Natural killer cell treated with Interleukin-12 subunit alpha and Interleukin-12 subunit beta and Interleukin-15 and Interleukin-18, amount 100 ng/mL, for 72 hours (primary cell): Measurements from ENCODE around the gene CCDC157. TPM values are rescaled to one million over a fixed set of nuclear protein-coding genes. Genes with fewer than 3 reads are reported as not detected.

Source experiments
- ATAC-seq, 2 donors: fragments of 150-1000 bp; cut with Tn5 transposase in 1 of 2; sonication (Bioruptor Pico), chemical (Tn5 transposase) in 1 of 2; 2 replicates each; pipeline ENCODE4 v1.10.0; 2021
- DNase-seq: peaks from one replicate; pipeline ENCODE4 v3.0.0; 2022; ENCODE audit warnings: low spot score
- H3K27ac Mint-ChIP-seq, 2 donors: 1 replicate in 1 of 2; 2 replicates in 1 of 2; pipeline ENCODE4 v1.8.0; 2022; ENCODE audit warnings: mixed read lengths in 2 of 2, mild to moderate bottlenecking in 1 of 2, moderate library complexity in 1 of 2
- H3K27me3 Mint-ChIP-seq, 2 donors: 1 replicate in 1 of 2; 2 replicates in 1 of 2; pipeline ENCODE4 v1.8.0; 2022; ENCODE audit warnings: mixed read lengths in 2 of 2
- H3K36me3 Mint-ChIP-seq: one replicate; pipeline ENCODE4 v1.8.0; 2022; ENCODE audit warnings: mixed read lengths
- H3K4me1 Mint-ChIP-seq, 2 donors: 1 replicate in 1 of 2; 2 replicates in 1 of 2; pipeline ENCODE4 v1.8.0; 2022; ENCODE audit warnings: low read depth in 2 of 2, mixed read lengths in 2 of 2, mild to moderate bottlenecking in 1 of 2
- H3K4me3 Mint-ChIP-seq: one replicate; pipeline ENCODE4 v1.8.0; 2022; ENCODE audit warnings: mixed read lengths
- H3K9me3 Mint-ChIP-seq: 2 replicates; pipeline ENCODE4 v1.8.0; 2022; ENCODE audit warnings: mixed read lengths
- total RNA-seq, 2 donors: library from RNA; stranded (reverse); gene quantifications; one replicate each; pipeline ENCODE4 v1.2.3, GENCODE V29; 2022

Gene CCDC157
- 1 to 10 TPM; 3.3 to 6.8 TPM for total RNA-seq

- H3K4me1 Mint-ChIP-seq: peaks cover 47 to 60% of the 10 kb centered on the region in 2 donors
- H3K4me3 Mint-ChIP-seq: peak within 1 kb of the TSS; percentile 89
- peaks cover 0 to 2% of the 10 kb centered on the region in 2 donors for H3K27me3 Mint-ChIP-seq
- peak; percentile 95 to 96 for ATAC-seq
- no peaks in the 10 kb centered on the region for H3K9me3 Mint-ChIP-seq
- peak within 1 kb of the TSS; percentile 89 to 95 for H3K27ac Mint-ChIP-seq
- peak; percentile 93 for DNase-seq
- peaks cover 9% of the 10 kb centered on the region for H3K36me3 Mint-ChIP-seq
Observed at GRCh38 chr22:30356449-30357235, at the start of gene CCDC157, which contains the start of gene SF3A1. TSS of gene CCDC157 (plus strand) at chr22:30357007. CDS start at chr22:30366001, 8,994 bp downstream. TSS of gene SF3A1 (minus strand) at chr22:30356894. CDS start at chr22:30356792, 102 bp downstream.

DNA sequence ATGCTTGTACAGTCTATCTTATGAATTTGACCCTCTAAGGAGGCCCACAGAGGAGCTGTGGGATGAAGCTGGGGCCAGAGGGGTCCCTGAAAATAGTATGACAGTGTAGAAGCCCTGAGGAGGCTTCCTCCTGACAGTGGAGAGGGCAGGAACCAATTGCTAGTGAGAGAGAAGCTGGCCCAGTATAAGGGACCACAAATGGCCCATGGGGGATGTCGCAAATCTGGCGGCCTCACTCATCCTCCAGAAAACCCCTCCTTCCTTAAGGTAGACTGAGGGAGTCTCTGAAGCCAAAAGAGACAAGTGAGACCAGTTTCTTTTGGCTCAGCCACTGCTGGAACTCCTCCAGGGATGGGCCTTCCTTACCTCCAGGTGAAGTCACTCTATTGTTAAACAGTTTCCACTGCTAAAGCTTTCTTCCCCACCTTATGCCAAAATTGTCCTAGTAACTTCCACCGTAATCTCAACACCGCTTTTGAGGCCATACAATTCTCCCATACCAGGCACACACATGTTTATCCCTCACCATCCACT is 49.7 kb upstream of the CCDC157 start:
- Mint-ChIP-seq H3K27me3 (no peaks in the 10 kb centered on the region), H3K4me1 (peaks cover 83 to 84% of the 10 kb centered on the region in 2 donors), H3K27ac (peak overlapping the region; percentile 91 to 97), H3K9me3 (no peaks in the 10 kb centered on the region), H3K4me3 (peak overlapping the region; percentile 83), H3K36me3 (no peaks in the 10 kb centered on the region)
- DNase-seq (no peak), ATAC-seq (peak; percentile 33 to 43)

GRCh38 chr22:30308093-30308492 is 48.7 kb upstream of the CCDC157 start:
- Mint-ChIP-seq H3K27me3 (no peaks in the 10 kb centered on the region), H3K36me3 (no peaks in the 10 kb centered on the region), H3K27ac (peak overlapping the region; percentile 91 to 97), H3K4me1 (peaks cover 83 to 84% of the 10 kb centered on the region in 2 donors), H3K4me3 (peak overlapping the region; percentile 17), H3K9me3 (no peaks in the 10 kb centered on the region)
- ATAC-seq (no peak), DNase-seq (no peak)

GRCh38 chr22:30308518-30309230 is 48.1 kb upstream of the CCDC157 start:
- DNase-seq (no peak), ATAC-seq (no peak)
- H3K27ac Mint-ChIP-seq: peak overlapping the region; percentile 91 to 97
- H3K9me3 Mint-ChIP-seq: no peaks in the 10 kb centered on the region
- H3K27me3 Mint-ChIP-seq: no peaks in the 10 kb centered on the region
- peaks cover 79 to 80% of the 10 kb centered on the region in 2 donors for H3K4me1 Mint-ChIP-seq
- no peaks in the 10 kb centered on the region for H3K36me3 Mint-ChIP-seq
- peak overlapping the region; percentile 17 for H3K4me3 Mint-ChIP-seq

DNA sequence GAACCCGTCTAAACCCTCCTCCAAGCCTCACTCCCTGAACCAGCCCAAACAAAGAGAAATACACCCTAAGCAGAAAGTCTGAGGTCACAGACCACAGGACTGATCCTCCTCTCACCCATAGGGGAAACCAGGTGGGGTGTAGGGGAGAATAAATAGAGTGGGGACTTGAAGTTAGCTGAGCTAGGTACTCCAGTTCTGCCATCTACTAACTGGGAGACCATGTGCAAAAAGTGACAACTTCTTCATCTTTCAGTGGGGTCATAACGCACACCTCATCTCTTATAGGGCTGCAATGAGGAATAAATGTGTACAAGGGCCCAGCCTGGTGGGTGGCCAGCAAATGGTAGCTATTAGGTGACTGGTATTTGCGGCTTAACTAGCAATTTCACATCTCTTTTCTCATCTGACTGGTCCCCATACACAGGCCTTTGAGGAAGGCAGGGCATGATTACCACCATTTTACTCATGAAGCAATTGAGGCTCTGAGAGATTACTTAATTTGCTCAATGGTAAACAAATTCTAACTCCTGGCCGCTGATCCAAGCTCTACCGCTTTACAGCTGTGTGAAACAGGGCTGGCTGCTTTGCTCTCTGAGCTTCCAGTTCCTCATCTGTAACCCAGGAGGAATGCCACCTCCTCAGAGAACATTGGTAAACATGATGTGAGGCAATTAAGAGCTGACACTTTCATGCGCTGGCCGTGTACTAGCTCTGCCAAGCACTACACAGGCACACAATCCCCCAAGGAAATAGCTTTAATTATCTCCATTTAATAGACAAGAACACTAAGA is 46.7 kb upstream of the CCDC157 start:
- ATAC-seq (no peak), DNase-seq (no peak)
- H3K36me3 Mint-ChIP-seq: no peaks in the 10 kb centered on the region
- H3K9me3 Mint-ChIP-seq: no peaks in the 10 kb centered on the region
- H3K27me3 Mint-ChIP-seq: no peaks in the 10 kb centered on the region
- peak overlapping the region; percentile 35 to 97 for H3K27ac Mint-ChIP-seq
- peaks cover 79 to 81% of the 10 kb centered on the region in 2 donors for H3K4me1 Mint-ChIP-seq
- H3K4me3 Mint-ChIP-seq: no peak overlapping the region

DNA sequence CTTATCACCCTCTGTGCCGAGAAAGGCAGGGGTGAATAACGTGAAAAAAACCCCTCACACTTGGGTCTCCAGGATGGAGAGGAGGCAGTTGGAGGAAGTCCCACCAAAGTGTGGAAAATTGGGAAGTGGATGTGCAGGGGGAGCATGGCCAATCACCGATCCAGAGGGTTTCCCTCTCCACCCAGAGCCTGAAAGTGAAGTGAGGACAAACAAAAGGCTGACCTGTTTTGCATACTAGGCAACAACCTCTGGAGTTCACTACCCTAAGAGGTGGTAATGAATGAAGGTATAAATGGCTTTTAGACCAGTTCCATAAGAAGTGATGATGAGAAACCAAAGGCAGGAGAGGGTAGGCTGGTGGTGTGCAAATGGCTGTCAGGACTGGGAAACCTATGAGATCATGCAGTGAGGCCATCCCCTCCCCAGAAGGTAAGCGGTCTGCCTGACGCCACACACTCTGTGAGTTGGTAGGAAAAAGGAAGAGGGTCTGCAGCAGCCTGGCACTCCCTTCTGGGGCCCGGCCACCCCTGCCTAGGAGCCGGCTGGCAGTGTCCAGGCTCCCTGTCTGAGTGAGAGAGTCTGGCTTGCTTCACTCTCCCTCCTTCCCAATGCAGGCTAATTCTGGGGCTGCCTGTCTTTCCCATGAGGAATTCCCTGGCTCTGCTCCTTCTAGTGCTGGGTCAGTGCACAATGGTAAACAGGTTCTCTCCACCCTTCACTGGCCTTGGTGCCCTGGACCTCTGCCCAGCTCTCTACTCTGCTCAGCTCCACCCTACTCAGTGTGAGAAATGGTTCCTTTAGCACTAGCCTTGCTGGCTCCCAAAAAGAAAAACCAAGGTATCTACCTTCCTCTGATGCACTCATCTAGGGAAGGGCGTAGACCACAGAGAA is 45.7 kb upstream of the CCDC157 start:
- no peaks in the 10 kb centered on the region for H3K36me3 Mint-ChIP-seq
- H3K9me3 Mint-ChIP-seq: no peaks in the 10 kb centered on the region
- no peaks in the 10 kb centered on the region for H3K27me3 Mint-ChIP-seq

GRCh38 chr22:30312053-30312452 is 44.8 kb upstream of the CCDC157 start:
- Mint-ChIP-seq H3K4me3 (no peak overlapping the region), H3K27ac (peak overlapping the region; percentile 35 to 61), H3K9me3 (no peaks in the 10 kb centered on the region), H3K27me3 (no peaks in the 10 kb centered on the region), H3K4me1 (peaks cover 75 to 77% of the 10 kb centered on the region in 2 donors), H3K36me3 (no peaks in the 10 kb centered on the region)
- ATAC-seq (no peak), DNase-seq (no peak)

More for the DNA sequence above, 45.7 kb upstream of the CCDC157 start:
- ATAC-seq: no peak
- H3K27ac Mint-ChIP-seq: peak overlapping the region; percentile 35 to 97
- H3K4me3 Mint-ChIP-seq: no peak overlapping the region
- H3K4me1 Mint-ChIP-seq: peaks cover 79 to 81% of the 10 kb centered on the region in 2 donors
- DNase-seq: no peak

DNA sequence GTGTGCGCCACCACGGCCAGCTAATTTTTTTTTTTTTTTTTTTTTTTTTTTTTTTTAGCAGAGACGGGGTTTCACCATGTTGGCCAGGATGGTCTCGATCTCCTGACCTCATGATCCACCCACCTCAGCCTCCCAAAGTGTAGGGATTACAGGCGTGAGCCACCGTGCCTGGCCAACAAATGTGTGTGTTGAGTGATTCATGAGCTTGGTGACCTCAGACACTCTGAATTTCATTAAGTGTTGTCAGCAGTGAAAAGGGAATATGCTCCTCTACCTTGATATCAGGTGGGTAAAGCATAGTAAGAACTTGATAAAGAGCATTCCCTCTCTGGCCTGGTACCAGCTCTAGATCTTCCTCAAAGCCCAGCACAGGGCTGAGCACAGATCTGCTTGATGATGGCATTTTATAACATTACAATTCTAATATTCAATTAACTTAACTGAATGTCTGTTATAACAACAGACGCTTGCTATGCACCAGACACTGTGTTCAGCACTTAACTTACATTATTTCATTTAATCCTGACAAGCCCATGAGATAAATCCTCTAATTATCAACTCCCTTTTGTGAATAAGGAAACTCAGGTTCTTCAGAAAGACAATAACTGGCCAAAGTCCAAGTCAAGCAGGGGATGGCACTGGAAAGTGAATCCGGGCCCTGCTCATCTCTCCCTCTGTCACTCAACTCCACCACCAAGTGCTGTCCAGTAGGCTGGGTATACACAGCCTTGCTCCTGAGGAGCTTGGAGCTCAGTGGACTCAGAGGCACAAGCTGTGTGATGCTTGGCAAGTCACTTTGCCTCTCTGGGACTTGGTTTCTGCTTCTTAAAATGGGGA is 43.1 kb upstream of the CCDC157 start:
- H3K4me1 Mint-ChIP-seq: peaks cover 73 to 77% of the 10 kb centered on the region in 2 donors
- no peaks in the 10 kb centered on the region for H3K27me3 Mint-ChIP-seq
- peak overlapping the region; percentile 59 for H3K4me3 Mint-ChIP-seq
- H3K36me3 Mint-ChIP-seq: no peaks in the 10 kb centered on the region
- ATAC-seq (no peak), DNase-seq (no peak)
- peak overlapping the region; percentile 74 to 83 for H3K27ac Mint-ChIP-seq
- no peaks in the 10 kb centered on the region for H3K9me3 Mint-ChIP-seq

DNA sequence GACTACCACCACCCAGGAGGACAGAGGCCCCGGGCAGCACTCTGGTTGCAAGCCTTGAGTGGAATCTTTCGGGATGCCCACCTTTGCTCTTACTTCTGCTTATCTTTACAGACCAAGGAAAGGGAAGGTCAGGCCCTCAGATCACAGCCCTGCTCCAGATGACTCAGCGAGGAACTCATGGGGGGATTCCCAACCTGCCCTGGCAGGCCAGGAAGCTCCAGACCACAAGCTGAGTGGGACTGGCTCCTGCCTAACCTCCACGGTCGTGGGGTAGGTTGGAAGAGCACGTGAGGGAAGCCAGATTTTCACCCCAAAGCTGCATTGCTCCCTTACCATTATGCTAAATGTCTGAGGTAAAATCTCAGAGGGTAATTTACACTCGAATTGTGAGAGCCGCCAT is 41.9 kb upstream of the CCDC157 start:
- peak; percentile 82 to 89 for ATAC-seq
- Mint-ChIP-seq H3K9me3 (no peaks in the 10 kb centered on the region), H3K4me3 (peak overlapping the region; percentile 59), H3K27ac (peak overlapping the region; percentile 74 to 83), H3K4me1 (peaks cover 78 to 82% of the 10 kb centered on the region in 2 donors), H3K27me3 (no peaks in the 10 kb centered on the region), H3K36me3 (no peaks in the 10 kb centered on the region)
- peak; percentile 76 for DNase-seq

DNA sequence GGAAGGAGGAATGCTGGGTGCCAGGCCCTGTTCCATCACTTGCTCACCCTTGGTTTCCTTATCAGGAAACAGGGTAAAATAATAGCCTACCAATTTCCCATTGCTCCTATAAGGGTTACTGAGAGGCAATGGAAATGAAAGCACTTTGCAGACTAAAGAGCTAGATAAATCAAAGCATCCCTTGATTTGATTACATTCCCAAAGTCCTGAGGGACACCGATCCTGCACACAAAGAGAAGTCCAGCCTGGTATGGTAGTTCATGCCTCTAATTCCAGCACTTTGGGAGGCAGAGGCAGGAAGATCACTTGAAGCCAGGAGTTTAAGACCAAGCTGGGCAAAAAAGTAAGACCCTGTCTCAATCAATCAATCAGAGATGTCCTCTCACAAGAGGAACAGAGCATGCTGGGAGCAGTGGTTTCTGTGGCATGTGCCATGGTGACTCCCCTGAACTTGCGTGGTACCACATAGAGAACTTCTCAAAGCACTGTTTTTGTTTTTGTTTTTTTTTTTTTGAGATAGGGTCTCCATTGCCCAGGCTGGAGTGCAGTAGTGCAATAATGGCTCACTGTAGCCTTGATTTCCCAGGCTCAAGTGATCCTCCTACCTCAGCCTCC is 40.7 kb upstream of the CCDC157 start:
- DNase-seq: no peak
- no peaks in the 10 kb centered on the region for H3K9me3 Mint-ChIP-seq
- H3K36me3 Mint-ChIP-seq: no peaks in the 10 kb centered on the region
- peaks cover 76 to 80% of the 10 kb centered on the region in 2 donors for H3K4me1 Mint-ChIP-seq
- H3K27me3 Mint-ChIP-seq: no peaks in the 10 kb centered on the region
- H3K27ac Mint-ChIP-seq: peak overlapping the region; percentile 74 to 83
- H3K4me3 Mint-ChIP-seq: no peak overlapping the region
- no peak for ATAC-seq

DNA sequence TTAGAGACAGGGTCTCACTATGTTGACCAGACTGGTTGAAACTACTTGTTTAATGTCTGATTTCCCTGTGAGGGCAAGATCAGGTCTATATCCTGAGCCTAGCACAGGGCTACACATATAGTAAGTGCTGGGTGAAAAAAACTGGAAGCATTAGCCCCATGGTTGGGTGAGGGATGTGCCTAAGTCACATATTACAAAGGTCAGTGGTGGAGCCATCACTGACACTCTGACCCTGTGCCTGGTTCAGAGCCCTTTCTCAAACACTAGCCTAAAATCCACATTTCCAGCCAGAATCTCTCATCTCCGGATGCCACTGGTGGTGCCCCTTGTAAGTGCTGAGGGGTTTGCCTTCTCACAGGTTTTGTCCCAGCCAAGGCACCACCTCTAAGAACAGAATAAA is 39.0 kb upstream of the CCDC157 start:
- H3K4me3 Mint-ChIP-seq: no peak overlapping the region
- ATAC-seq (no peak), DNase-seq (no peak)
- H3K27me3 Mint-ChIP-seq: no peaks in the 10 kb centered on the region
- peak overlapping the region in 1 of 2 donors; percentile 48 for H3K27ac Mint-ChIP-seq
- H3K4me1 Mint-ChIP-seq: peaks cover 67 to 68% of the 10 kb centered on the region in 2 donors
- H3K36me3 Mint-ChIP-seq: no peaks in the 10 kb centered on the region
- H3K9me3 Mint-ChIP-seq: no peaks in the 10 kb centered on the region
